Neutrophil (primary cell): ENCODE data around the gene SLC9A7.
A peak's percentile ranks its signal among the peaks of the same experiment; 100 is the strongest.

ENCODE experiments used
- H3K27ac ChIP-seq: fragments of 200-600 bp; sonication (generic); 2 replicates; pipeline ENCODE4 v1.5.1; 2016; ENCODE audit warnings: mild to moderate bottlenecking, moderate library complexity
- H3K27me3 ChIP-seq: fragments of 200-600 bp; sonication (generic); 2 replicates; pipeline ENCODE4 v1.6.0; 2016; ENCODE audit warnings: mild to moderate bottlenecking
- H3K36me3 ChIP-seq: fragments of 200-600 bp; sonication (generic); 2 replicates; pipeline ENCODE4 v1.5.1; 2017
- H3K4me1 ChIP-seq, 2 experiments: fragments of 200-600 bp in 1 of 2; sonication (generic) in 1 of 2; 1 replicate in 1 of 2; 2 replicates in 1 of 2; pipeline versions ENCODE4 v1.5.1 to v1.6.1; 2013 to 2016; ENCODE audit warnings: low read depth in 1 of 2, low read length in 1 of 2, mild to moderate bottlenecking in 1 of 2, moderate library complexity in 1 of 2; ENCODE audit not compliant: control insufficient read depth in 1 of 2, insufficient read depth in 1 of 2
- H3K4me3 ChIP-seq, 2 experiments: fragments of 200-600 bp in 1 of 2; sonication (generic) in 1 of 2; 1 replicate in 1 of 2; 2 replicates in 1 of 2; pipeline ENCODE4 v1.5.1; 2013 to 2016; ENCODE audit warnings: low read depth in 1 of 2, low read length in 1 of 2, mild to moderate bottlenecking in 1 of 2, moderate library complexity in 1 of 2
- H3K9me3 ChIP-seq: fragments of 200-600 bp; sonication (generic); 2 replicates; pipeline ENCODE4 v1.5.1; 2016
- TF ChIP-seq, protein P1 (sequence below): fragments of 200-600 bp; sonication (generic); IDR thresholded peaks from 2 replicates; pipeline ENCODE4 v1.5.1; 2016; ENCODE audit warnings: antibody characterized with exemption

Gene SLC9A7

DNA sequence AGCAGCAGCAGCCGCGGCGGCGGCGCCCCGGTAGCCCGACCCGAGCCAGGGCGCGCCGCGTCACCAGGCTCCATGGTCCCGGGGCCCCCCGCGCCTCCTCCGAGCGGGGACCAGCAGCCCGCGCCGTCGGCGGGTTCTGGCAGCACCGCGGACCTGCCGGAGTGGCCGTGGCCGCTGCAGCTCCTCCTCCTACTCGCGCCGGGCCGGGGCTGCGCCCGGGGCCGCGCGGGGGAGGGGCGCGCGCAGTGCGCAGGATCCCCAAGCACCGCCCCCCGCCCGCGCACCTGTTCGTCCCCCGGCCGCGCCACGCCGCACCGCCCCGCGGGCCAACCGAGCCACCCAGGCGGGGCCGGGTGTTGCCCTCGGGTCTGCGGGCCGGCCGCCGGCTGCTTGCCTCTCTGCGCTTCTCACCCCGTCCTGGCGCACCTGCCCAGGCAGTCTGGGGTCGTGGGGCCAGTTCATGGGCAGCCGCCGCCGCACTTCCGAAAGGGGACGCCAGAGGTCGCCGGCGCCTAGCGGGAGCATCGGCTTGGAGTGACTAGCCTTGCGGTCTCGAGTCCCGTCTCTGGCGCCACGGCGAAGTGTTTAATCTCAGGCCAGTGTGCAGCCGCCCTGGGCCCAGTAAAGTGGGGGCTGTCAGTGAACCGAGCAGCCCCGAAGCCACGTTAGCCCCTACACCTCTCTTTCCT lies at the start of gene SLC9A7:
TSS of gene SLC9A7 (minus strand) at position 163 of the 689 bp plus-strand sequence. CDS start at position 74, 89 bp downstream.
- Histone ChIP-seq H3K4me1 (peaks cover 11 to 13% of the 10 kb centered on the region in 2 experiments), H3K27ac (no peak within 1 kb of the TSS), H3K4me3 (peak within 1 kb of the TSS; percentile 43 to 46), H3K36me3 (no peaks in the 10 kb centered on the region), H3K27me3 (peaks cover 17% of the 10 kb centered on the region), H3K9me3 (no peaks in the 10 kb centered on the region)
- TF ChIP-seq, protein P1, sequence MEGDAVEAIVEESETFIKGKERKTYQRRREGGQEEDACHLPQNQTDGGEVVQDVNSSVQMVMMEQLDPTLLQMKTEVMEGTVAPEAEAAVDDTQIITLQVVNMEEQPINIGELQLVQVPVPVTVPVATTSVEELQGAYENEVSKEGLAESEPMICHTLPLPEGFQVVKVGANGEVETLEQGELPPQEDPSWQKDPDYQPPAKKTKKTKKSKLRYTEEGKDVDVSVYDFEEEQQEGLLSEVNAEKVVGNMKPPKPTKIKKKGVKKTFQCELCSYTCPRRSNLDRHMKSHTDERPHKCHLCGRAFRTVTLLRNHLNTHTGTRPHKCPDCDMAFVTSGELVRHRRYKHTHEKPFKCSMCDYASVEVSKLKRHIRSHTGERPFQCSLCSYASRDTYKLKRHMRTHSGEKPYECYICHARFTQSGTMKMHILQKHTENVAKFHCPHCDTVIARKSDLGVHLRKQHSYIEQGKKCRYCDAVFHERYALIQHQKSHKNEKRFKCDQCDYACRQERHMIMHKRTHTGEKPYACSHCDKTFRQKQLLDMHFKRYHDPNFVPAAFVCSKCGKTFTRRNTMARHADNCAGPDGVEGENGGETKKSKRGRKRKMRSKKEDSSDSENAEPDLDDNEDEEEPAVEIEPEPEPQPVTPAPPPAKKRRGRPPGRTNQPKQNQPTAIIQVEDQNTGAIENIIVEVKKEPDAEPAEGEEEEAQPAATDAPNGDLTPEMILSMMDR: peak; percentile 84

DNA sequence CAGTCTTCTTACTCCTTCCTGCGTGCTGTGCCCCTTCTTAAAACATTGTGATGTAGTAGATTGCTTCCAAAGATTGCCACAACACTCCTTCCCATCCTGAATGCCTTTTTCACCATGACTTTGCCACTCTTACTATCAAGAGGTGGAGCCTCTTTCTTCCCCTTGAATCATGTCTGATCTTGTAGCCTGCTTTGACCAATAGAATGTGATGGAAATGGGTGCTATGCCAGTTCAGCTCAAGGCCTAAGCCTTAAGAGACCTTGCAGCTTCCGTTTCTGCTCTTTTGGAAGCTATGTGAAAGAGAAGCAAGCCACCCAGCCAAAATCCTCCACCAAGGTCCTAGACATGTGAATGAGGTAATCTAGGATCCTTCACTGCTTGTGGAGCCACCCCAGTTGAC lies 46.4 kb upstream of the SLC9A7 start:
- no peak overlapping the region for H3K4me3 ChIP-seq
- no peaks in the 10 kb centered on the region for H3K4me1 ChIP-seq
- no peaks in the 10 kb centered on the region for H3K36me3 ChIP-seq
- TF ChIP-seq, protein P1: no peak
- H3K9me3 ChIP-seq: no peaks in the 10 kb centered on the region
- H3K27me3 ChIP-seq: no peaks in the 10 kb centered on the region
- no peak overlapping the region for H3K27ac ChIP-seq

DNA sequence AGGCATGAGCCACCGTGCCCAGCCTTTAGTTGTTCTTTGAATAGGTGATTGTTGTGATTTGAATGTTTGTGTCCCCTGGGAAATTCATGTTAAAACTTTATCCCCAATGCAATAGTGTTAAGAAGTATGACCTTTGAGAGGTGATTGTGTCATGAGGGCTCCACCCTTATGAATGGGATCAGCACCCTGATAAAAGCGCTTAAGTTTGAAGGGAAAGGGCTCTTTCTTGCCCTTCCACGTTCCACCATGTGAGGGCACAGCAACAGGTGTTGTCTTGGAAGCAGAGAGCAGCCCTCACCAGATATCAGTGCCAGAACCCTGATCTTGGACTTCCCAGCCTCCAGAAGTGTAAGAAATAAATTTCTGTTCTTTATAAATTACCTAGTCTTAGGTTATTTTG lies 44.2 kb upstream of the SLC9A7 start:
- TF ChIP-seq, protein P1: no peak
- Histone ChIP-seq H3K4me1 (no peaks in the 10 kb centered on the region), H3K27me3 (no peaks in the 10 kb centered on the region), H3K36me3 (no peaks in the 10 kb centered on the region), H3K4me3 (no peak overlapping the region), H3K9me3 (no peaks in the 10 kb centered on the region), H3K27ac (no peak overlapping the region)

DNA sequence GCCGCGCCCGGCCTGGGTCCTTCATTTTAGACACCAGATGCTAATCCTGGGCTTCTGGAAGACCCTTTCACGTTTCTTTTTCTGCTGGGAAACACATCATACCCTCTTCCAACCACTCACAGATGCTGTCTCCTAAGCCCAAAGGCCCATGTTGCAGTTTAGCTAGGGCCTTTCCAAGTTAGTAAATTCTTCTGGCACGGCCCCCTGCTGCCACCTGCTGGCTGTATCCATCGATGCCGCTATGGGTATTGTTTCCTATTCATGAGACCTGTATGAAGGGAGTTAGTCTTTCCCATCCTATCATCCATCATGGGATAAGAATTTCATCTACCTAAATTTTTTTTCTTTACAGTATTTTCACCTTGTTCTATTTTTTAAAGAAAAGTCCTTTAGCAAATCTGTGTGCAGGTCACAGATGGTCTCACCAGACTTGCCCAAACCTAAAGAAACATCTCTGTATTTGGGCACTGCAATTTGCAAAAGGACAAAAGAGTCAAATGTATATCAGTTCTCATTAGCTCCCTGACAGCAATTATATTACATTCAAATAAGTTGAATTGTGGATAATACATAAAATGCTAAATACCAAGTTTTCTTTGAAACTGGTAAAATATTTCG lies 37.8 kb upstream of the SLC9A7 start:
- Histone ChIP-seq H3K9me3 (no peaks in the 10 kb centered on the region), H3K36me3 (no peaks in the 10 kb centered on the region), H3K4me3 (no peak overlapping the region), H3K27ac (no peak overlapping the region), H3K4me1 (peaks cover 18 to 21% of the 10 kb centered on the region in 2 experiments), H3K27me3 (no peaks in the 10 kb centered on the region)
- TF ChIP-seq, protein P1: peak; percentile 65

DNA sequence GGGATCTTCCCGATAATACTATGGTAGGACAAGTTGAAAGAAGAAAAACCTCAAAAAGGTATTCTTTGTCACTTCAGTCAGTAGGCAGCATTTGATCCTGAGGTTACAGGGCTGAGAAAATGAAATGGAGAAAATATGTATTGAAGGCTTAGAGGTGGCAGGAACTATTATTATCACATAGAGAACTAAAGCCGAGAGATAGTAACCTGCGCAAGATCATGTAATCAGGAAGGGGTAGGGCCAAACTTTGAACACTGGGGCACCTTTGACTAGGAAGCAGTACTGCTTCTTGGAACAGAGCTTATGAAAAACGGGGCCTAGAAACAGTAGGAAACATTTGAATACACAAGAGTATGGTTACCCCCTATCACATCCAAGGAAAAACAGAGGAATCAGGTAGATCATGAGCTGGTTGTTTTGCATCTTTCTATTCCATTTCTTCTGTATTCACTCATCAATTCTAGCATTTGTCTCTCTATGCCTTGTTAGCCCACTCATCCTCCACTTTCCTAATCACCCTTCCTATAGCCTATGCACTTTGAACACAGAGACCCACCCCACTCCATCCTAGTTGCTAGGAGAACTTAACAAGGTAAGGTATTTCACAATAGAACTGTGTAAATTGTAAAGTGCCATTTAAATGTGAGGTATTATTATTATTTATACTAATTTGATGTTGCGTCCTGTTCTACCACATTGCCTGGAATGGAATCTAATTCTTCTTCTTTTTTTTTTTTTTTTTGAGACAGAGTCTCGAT lies 34.6 kb upstream of the SLC9A7 start:
- peaks cover 18 to 21% of the 10 kb centered on the region in 2 experiments for H3K4me1 ChIP-seq
- H3K9me3 ChIP-seq: no peaks in the 10 kb centered on the region
- H3K36me3 ChIP-seq: no peaks in the 10 kb centered on the region
- H3K4me3 ChIP-seq: no peak overlapping the region
- H3K27ac ChIP-seq: peak overlapping the region; percentile 50
- H3K27me3 ChIP-seq: no peaks in the 10 kb centered on the region
- TF ChIP-seq, protein P1: no peak
